KMS-11 (cell line): ENCODE results near the gene AFF1.

Source experiments
- H2AFZ ChIP-seq: fragments of 200-600 bp; sonication (generic); 2 replicates; pipeline ENCODE4 v1.6.1; 2016; ENCODE audit warnings: antibody characterized with exemption, mixed run types, low read depth
- H3K27ac ChIP-seq: fragments of 200-600 bp; sonication (generic); 2 replicates; pipeline ENCODE4 v1.6.1; 2016; ENCODE audit warnings: mild to moderate bottlenecking, mixed run types
- H3K27me3 ChIP-seq: fragments of 200-600 bp; sonication (generic); 2 replicates; pipeline ENCODE4 v1.6.1; 2017; ENCODE audit warnings: mild to moderate bottlenecking, low read depth, mixed run types, moderate library complexity; ENCODE audit not compliant: insufficient read depth
- H3K36me3 ChIP-seq: fragments of 200-600 bp; sonication (generic); 2 replicates; pipeline ENCODE4 v1.6.1; 2017; ENCODE audit warnings: mild to moderate bottlenecking, mixed run types; ENCODE audit not compliant: insufficient read depth
- H3K4me1 ChIP-seq: fragments of 200-600 bp; sonication (generic); 2 replicates; pipeline ENCODE4 v1.6.1; 2016; ENCODE audit warnings: mild to moderate bottlenecking, low read depth, mixed run types; ENCODE audit not compliant: poor library complexity, severe bottlenecking
- H3K4me2 ChIP-seq: fragments of 200-600 bp; sonication (generic); 2 replicates; pipeline ENCODE4 v1.7.0; 2016; ENCODE audit warnings: mild to moderate bottlenecking, mixed run types
- H3K4me3 ChIP-seq: fragments of 200-600 bp; sonication (generic); IDR thresholded peaks from 2 replicates; pipeline ENCODE4 v1.6.1; 2017; ENCODE audit warnings: low read depth, low read length, mixed read lengths; ENCODE audit not compliant: insufficient read depth
- H3K79me2 ChIP-seq: fragments of 200-600 bp; sonication (generic); 2 replicates; pipeline ENCODE4 v1.6.1; 2016; ENCODE audit warnings: low read depth, mixed run types; ENCODE audit not compliant: insufficient read depth
- H3K9ac ChIP-seq: fragments of 200-600 bp; sonication (generic); 2 replicates; pipeline ENCODE4 v1.6.1; 2016; ENCODE audit warnings: mild to moderate bottlenecking, mixed run types
- H4K20me1 ChIP-seq: fragments of 200-600 bp; sonication (generic); 2 replicates; pipeline ENCODE4 v1.6.1; 2016; ENCODE audit warnings: mild to moderate bottlenecking, mixed run types; ENCODE audit not compliant: insufficient read depth
- CTCF ChIP-seq: fragments of 200-600 bp; sonication (generic); conservative IDR thresholded peaks from 2 replicates; pipeline ENCODE4 v1.6.1; 2017; ENCODE audit warnings: low read depth, mild to moderate bottlenecking, antibody characterized with exemption, low read length, moderate library complexity, mixed read lengths

AFF1 gene

GRCh38 chr4:86946868-86947500, 12.2 kb downstream of the AFF1 start:
- Histone ChIP-seq H4K20me1 (no peaks in the 10 kb centered on the region), H3K27ac (peak overlapping the region; percentile 11; the same call in 1 of the 2 replicates), H3K27me3 (no peaks in the 10 kb centered on the region), H2AFZ (no peak overlapping the region), H3K4me1 (peaks cover 69% of the 10 kb centered on the region), H3K79me2 (peaks cover 82% of the 10 kb centered on the region), H3K4me3 (no peak overlapping the region), H3K9ac (no peak overlapping the region), H3K36me3 (no peaks in the 10 kb centered on the region), H3K4me2 (peak overlapping the region; percentile 34)
- no peak for TF ChIP-seq CTCF

GRCh38 chr4:86947501-86948120, 12.8 kb downstream of the AFF1 start:
- H3K79me2 ChIP-seq, result peaks cover 82% of the 10 kb centered on the region

GRCh38 chr4:86948276-86948675, 13.5 kb downstream of the AFF1 start:
- no peak overlapping the region for H2AFZ ChIP-seq
- H3K4me2 ChIP-seq, result peak overlapping the region; percentile 34
- no peaks in the 10 kb centered on the region for H4K20me1 ChIP-seq
- no peak overlapping the region for H3K4me3 ChIP-seq
- H3K4me1 ChIP-seq, result peaks cover 64% of the 10 kb centered on the region
- no peak overlapping the region for H3K9ac ChIP-seq
- no peaks in the 10 kb centered on the region; the same call in 1 of the 2 replicates for H3K36me3 ChIP-seq
- H3K27ac ChIP-seq, result no peak overlapping the region; the same call in 1 of the 2 replicates
- TF ChIP-seq CTCF, result no peak
- H3K27me3 ChIP-seq, result no peaks in the 10 kb centered on the region
- H3K79me2 ChIP-seq, result peaks cover 82% of the 10 kb centered on the region

More at GRCh38 chr4:86947501-86948120, 12.8 kb downstream of the AFF1 start:
- Histone ChIP-seq H2AFZ (no peak overlapping the region), H3K27me3 (no peaks in the 10 kb centered on the region), H3K4me3 (no peak overlapping the region), H3K27ac (peak overlapping the region; percentile 11; the same call in 1 of the 2 replicates), H3K4me2 (peak overlapping the region; percentile 34), H4K20me1 (no peaks in the 10 kb centered on the region), H3K9ac (no peak overlapping the region), H3K4me1 (peaks cover 67% of the 10 kb centered on the region), H3K36me3 (no peaks in the 10 kb centered on the region; the same call in 1 of the 2 replicates)
- no peak for TF ChIP-seq CTCF

- no peak overlapping the region for H3K4me3 ChIP-seq
- peaks cover 80% of the 10 kb centered on the region; the same call in 1 of the 2 replicates for H3K79me2 ChIP-seq
- H3K36me3 ChIP-seq, result no peaks in the 10 kb centered on the region; the same call in 1 of the 2 replicates
- no peak overlapping the region for H3K9ac ChIP-seq
- peaks cover 64% of the 10 kb centered on the region for H3K4me1 ChIP-seq
- no peaks in the 10 kb centered on the region for H4K20me1 ChIP-seq
- TF ChIP-seq CTCF, result no peak
- H3K27ac ChIP-seq, result peak overlapping the region; percentile 2; the same call in 1 of the 2 replicates
- no peak overlapping the region for H3K4me2 ChIP-seq
- no peak overlapping the region for H2AFZ ChIP-seq
- no peaks in the 10 kb centered on the region for H3K27me3 ChIP-seq
Observed at GRCh38 chr4:86950831-86951525, 16.2 kb downstream of the AFF1 start.
